ENCODE results near the gene SORBS2. TPM values are rescaled to one million over a fixed set of nuclear protein-coding genes. Genes with fewer than 3 reads are reported as not detected.
A peak's percentile ranks its signal among the peaks of the same experiment; 100 is the strongest.

The SORBS2 gene
- total RNA-seq, 4 donors from 2014 or later: 92.7 to 234 (median 122) TPM

DNA sequence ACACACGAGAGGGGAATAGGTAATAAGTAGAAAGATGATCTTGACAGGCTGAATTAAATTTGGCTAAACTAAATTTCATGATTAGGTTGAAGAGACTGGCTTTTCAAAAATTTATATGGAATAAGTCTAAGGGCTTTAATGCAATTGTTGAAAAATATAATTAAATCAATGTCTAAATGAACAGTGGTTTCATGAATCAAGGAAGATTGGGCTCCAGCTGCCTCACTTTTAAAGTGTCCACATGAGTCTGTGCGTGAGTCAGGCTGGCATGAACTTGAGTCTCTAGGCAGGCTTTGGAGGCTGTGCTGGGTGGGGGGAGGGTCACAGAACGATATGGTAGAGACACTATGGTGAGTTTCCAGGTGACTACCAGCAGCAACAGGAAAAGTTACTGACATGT is 111.9 kb downstream of the SORBS2 start:
- Histone ChIP-seq H3K9me3 (no peaks in the 10 kb centered on the region), H3K36me3 (no peaks in the 10 kb centered on the region), H3K4me1 (peaks cover 0 to 2% (median 0%) of the 10 kb centered on the region in 4 donors), H3K4me3 (no peak overlapping the region), H3K27ac (peak overlapping the region in 3 of 4 donors; percentile 11 to 47 (median 31)), H3K27me3 (no peaks in the 10 kb centered on the region)
- DNase-seq: no peak
- WGBS, 2 donors (ENCODE audit: low coverage in 1 of 2): 58 to 70% methylated on average over 1 to 3 of the region's 3 CpGs
- TF ChIP-seq POLR2AphosphoS5 (IDR thresholded peaks at IDR 0.05): no peak
- TF ChIP-seq POLR2A (IDR thresholded peaks at IDR 0.05): no peak
- TF ChIP-seq, protein P1, sequence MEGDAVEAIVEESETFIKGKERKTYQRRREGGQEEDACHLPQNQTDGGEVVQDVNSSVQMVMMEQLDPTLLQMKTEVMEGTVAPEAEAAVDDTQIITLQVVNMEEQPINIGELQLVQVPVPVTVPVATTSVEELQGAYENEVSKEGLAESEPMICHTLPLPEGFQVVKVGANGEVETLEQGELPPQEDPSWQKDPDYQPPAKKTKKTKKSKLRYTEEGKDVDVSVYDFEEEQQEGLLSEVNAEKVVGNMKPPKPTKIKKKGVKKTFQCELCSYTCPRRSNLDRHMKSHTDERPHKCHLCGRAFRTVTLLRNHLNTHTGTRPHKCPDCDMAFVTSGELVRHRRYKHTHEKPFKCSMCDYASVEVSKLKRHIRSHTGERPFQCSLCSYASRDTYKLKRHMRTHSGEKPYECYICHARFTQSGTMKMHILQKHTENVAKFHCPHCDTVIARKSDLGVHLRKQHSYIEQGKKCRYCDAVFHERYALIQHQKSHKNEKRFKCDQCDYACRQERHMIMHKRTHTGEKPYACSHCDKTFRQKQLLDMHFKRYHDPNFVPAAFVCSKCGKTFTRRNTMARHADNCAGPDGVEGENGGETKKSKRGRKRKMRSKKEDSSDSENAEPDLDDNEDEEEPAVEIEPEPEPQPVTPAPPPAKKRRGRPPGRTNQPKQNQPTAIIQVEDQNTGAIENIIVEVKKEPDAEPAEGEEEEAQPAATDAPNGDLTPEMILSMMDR (IDR thresholded peaks at IDR 0.05): no peak
- no peak for TF ChIP-seq EP300 (IDR thresholded peaks at IDR 0.05; ENCODE audit: low read depth)
- in situ Hi-C loops (cut with MboI; ENCODE audit: low pct_ligation_motif_present in 1 of 4, low pct_unique_long_range_greater_than_20kb in 1 of 4, low sequenced_read_pairs in 3 of 4) (no loop called here), intact Hi-C loops (cut with DNase I; ENCODE audit: low total_unique reads) (no loop called here)

DNA sequence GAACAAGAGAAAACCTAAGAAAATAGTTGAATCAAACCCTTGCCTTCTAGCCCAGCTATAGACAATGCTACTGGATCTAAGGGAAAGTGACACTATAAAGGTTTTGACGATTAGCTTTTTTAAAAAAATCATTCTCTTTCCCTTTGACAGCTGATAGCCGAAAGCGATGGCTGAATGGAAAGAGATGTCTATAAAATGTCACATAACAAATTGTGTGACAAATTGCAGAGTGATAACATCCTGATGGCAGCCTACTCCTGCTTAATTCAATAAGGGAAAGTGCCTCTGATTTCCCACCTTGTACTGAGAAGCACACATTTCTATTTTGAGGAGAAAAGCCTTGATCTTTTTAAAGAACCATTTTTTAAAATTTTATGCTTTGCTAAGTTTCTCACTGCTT is 114.5 kb downstream of the SORBS2 start:
- H3K36me3 ChIP-seq: no peaks in the 10 kb centered on the region
- intact Hi-C loops (cut with DNase I; ENCODE audit: low total_unique reads): no loop called here
- DNase-seq: no peak
- no peak overlapping the region for H3K4me3 ChIP-seq
- in situ Hi-C loops (cut with MboI; ENCODE audit: low pct_ligation_motif_present in 1 of 4, low pct_unique_long_range_greater_than_20kb in 1 of 4, low sequenced_read_pairs in 3 of 4): no loop called here
- H3K27ac ChIP-seq: no peak overlapping the region
- WGBS, 2 donors (ENCODE audit: low coverage in 1 of 2): 89 to 96% methylated on average over 3 of the region's 3 CpGs
- TF ChIP-seq EP300 (IDR thresholded peaks at IDR 0.05; ENCODE audit: low read depth): no peak
- no peak for TF ChIP-seq POLR2AphosphoS5 (IDR thresholded peaks at IDR 0.05)
- TF ChIP-seq POLR2A (IDR thresholded peaks at IDR 0.05): no peak
- no peaks in the 10 kb centered on the region for H3K27me3 ChIP-seq
- peaks cover 0 to 2% (median 0%) of the 10 kb centered on the region in 4 donors for H3K4me1 ChIP-seq
- H3K9me3 ChIP-seq: no peaks in the 10 kb centered on the region

DNA sequence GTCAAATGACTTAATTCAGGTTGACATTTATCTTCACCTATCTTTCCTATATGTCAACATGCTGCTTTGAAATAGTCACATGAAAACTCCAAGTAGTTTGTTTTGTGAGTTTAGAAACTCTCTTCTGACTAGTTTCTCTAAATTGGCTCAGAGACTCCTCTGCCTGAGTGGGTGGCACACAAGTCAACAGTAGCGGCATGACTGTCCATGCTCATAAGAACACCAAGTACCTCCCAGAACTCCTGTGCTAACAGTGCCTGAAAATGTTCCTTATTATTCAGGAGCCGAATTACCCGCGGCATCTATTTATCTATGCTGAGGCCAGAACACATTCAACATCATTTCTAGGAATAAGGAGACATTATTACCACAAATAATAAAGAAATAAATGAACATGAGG is 116.3 kb downstream of the SORBS2 start:
- no peaks in the 10 kb centered on the region for H3K9me3 ChIP-seq
- no peak overlapping the region for H3K4me3 ChIP-seq
- intact Hi-C loops (cut with DNase I; ENCODE audit: low total_unique reads) (no loop called here), in situ Hi-C loops (cut with MboI; ENCODE audit: low pct_ligation_motif_present in 1 of 4, low pct_unique_long_range_greater_than_20kb in 1 of 4, low sequenced_read_pairs in 3 of 4) (no loop called here)
- peaks cover 0 to 2% (median 0%) of the 10 kb centered on the region in 4 donors for H3K4me1 ChIP-seq
- no peaks in the 10 kb centered on the region for H3K36me3 ChIP-seq
- 93 to 97% methylated on average over 4 of the region's 4 CpGs for WGBS, 2 donors (ENCODE audit: low coverage in 1 of 2)
- no peak for DNase-seq
- no peaks in the 10 kb centered on the region for H3K27me3 ChIP-seq
- H3K27ac ChIP-seq: no peak overlapping the region
- TF ChIP-seq POLR2AphosphoS5 (IDR thresholded peaks at IDR 0.05) (no peak), EP300 (IDR thresholded peaks at IDR 0.05; ENCODE audit: low read depth) (no peak), POLR2A (IDR thresholded peaks at IDR 0.05) (no peak)
- TF ChIP-seq, protein P1 (IDR thresholded peaks at IDR 0.05): no peak

DNA sequence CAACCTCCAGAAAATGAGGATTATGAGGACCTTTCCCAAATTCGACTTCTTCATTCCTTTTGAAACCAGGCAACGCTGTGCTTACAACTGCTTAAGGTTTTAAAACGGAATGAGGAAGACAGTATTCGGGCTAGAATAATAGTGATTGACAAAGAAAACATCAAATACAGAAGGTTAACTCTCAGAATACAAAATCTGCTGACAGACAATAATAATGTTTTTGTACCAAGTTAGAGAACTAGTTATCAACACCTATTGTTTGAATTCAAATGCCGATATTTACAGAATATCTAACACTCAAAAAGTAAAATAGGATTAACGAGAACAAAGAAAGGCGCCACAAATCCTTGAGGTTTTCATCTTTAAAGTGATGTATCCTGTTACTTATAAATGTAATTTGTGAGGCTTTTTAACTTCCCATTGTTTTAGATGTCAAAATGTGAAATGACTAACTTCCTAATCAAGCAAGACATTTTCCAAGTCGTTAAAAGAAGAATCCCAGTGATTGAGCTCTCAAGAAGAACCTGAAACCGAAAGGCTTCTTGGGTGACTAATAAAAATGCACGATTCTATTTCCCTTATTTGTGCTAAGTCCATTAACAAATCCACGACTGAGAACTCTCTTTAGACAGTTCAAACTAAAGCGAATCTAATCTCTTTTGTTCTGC is 118.3 kb downstream of the SORBS2 start:
- Histone ChIP-seq H3K4me3 (no peak overlapping the region), H3K27me3 (no peaks in the 10 kb centered on the region), H3K27ac (peak overlapping the region in 1 of 4 donors; percentile 12), H3K9me3 (no peaks in the 10 kb centered on the region), H3K4me1 (no peaks in the 10 kb centered on the region), H3K36me3 (no peaks in the 10 kb centered on the region)
- in situ Hi-C loops (cut with MboI; ENCODE audit: low pct_ligation_motif_present in 1 of 4, low pct_unique_long_range_greater_than_20kb in 1 of 4, low sequenced_read_pairs in 3 of 4): no loop called here
- TF ChIP-seq, protein P1 (IDR thresholded peaks at IDR 0.05): no peak
- no peak for TF ChIP-seq POLR2AphosphoS5 (IDR thresholded peaks at IDR 0.05)
- TF ChIP-seq POLR2A (IDR thresholded peaks at IDR 0.05): no peak
- TF ChIP-seq EP300 (IDR thresholded peaks at IDR 0.05; ENCODE audit: low read depth): no peak
- DNase-seq: no peak
- intact Hi-C loops (cut with DNase I; ENCODE audit: low total_unique reads): no loop called here
- WGBS, 2 donors (ENCODE audit: low coverage in 1 of 2): 79 to 84% methylated on average over 12 of the region's 12 CpGs

All from transverse colon (tissue), 4 donors.